OCI-LY3 (cell line): ENCODE data around the gene CHRNB4.

Experiments
- H2AFZ ChIP-seq: fragments of 200-600, 300-600 bp; shearing (Covaris generic); 2 replicates; pipeline ENCODE4 v1.6.0; 2014; ENCODE audit warnings: antibody characterized with exemption, low read depth, low read length
- H3K27ac ChIP-seq: fragments of 200-600, 300-600 bp; sonication (generic); 2 replicates; pipeline ENCODE4 v1.5.1; 2014; ENCODE audit warnings: mild to moderate bottlenecking, low read length, moderate library complexity, mixed read lengths
- H3K27me3 ChIP-seq: fragments of 200-600, 300-600 bp; sonication (generic); 2 replicates; pipeline ENCODE4 v1.6.1; 2014; ENCODE audit warnings: low read depth, low read length, mixed read lengths
- H3K36me3 ChIP-seq: fragments of 200-600, 300-600 bp; sonication (generic); replicated peaks from 2 replicates; pipeline ENCODE3; 2014; ENCODE audit warnings: low read depth, low read length, mixed read lengths
- H3K4me1 ChIP-seq: fragments of 300-600, 200-600 bp; sonication (generic); 2 replicates; pipeline ENCODE4 v1.6.1; 2014; ENCODE audit warnings: low read length, mixed read lengths
- H3K4me2 ChIP-seq: fragments of 200-600, 300-600 bp; sonication (generic); 2 replicates; pipeline ENCODE4 v1.6.1; 2014; ENCODE audit warnings: low read length, mixed read lengths
- H3K4me3 ChIP-seq: fragments of 300-600, 200-600 bp; sonication (generic); 2 replicates; pipeline ENCODE4 v1.5.1; 2014; ENCODE audit warnings: antibody characterized with exemption, mild to moderate bottlenecking, low read length, moderate library complexity
- H3K79me2 ChIP-seq: fragments of 300-600, 200-600 bp; shearing (Covaris generic); 2 replicates; pipeline ENCODE4 v1.6.1; 2014; ENCODE audit warnings: mild to moderate bottlenecking, low read length, mixed read lengths
- H3K9ac ChIP-seq: fragments of 300-600, 200-600 bp; shearing (Covaris generic); 2 replicates; pipeline ENCODE4 v1.6.0; 2014; ENCODE audit warnings: mild to moderate bottlenecking, low read length, moderate library complexity
- H3K9me3 ChIP-seq: fragments of 200-600, 300-600 bp; shearing (Covaris generic); 2 replicates; pipeline ENCODE4 v1.6.1; 2014; ENCODE audit warnings: low read length, mixed read lengths; ENCODE audit not compliant: insufficient read depth
- H4K20me1 ChIP-seq: fragments of 200-600, 300-600 bp; sonication (generic); 2 replicates; pipeline ENCODE4 v1.6.1; 2016; ENCODE audit warnings: low read length, mixed read lengths; ENCODE audit not compliant: insufficient read depth
- EZH2phosphoT487 ChIP-seq: fragments of 200-600 bp; shearing (Covaris generic); IDR thresholded peaks from 2 replicates; pipeline ENCODE4 v1.6.1; 2018; ENCODE audit warnings: antibody characterized with exemption, mixed run types, low read depth
- TF ChIP-seq, protein P1 (sequence below): fragments of 200-600, 300-600 bp; sonication (generic); IDR thresholded peaks from 2 replicates; pipeline ENCODE4 v1.5.1; 2014; ENCODE audit warnings: antibody characterized with exemption, low read length, low read depth

The CHRNB4 gene

DNA sequence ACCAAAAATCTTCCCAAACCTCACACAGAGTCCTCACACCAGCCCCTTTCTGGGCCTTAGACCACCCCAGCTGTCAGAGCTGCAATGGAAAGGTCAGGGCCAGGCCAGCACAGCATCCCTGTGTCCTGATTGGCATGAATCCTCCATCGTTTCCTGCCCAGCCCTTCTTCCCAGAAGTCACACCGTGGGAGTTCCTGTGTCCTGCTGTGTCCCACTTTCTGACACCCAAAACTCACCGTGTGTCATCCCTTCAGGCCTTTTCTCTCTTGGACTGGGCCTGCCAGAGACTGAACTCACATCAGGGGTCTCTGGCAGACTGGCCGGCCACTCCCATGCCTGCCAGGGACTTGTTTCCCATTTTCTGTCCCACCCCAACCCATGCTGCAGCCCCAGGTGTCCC is 32.5 kb upstream of the CHRNB4 start:
- no peak overlapping the region for H3K9ac ChIP-seq
- H3K27ac ChIP-seq = no peak overlapping the region
- H2AFZ ChIP-seq = no peak overlapping the region
- no peaks in the 10 kb centered on the region for H3K9me3 ChIP-seq
- no peaks in the 10 kb centered on the region for H3K79me2 ChIP-seq
- H3K27me3 ChIP-seq = no peaks in the 10 kb centered on the region
- no peaks in the 10 kb centered on the region for H4K20me1 ChIP-seq
- H3K36me3 ChIP-seq = no peaks in the 10 kb centered on the region
- TF ChIP-seq EZH2phosphoT487 = no peak
- TF ChIP-seq, protein P1, sequence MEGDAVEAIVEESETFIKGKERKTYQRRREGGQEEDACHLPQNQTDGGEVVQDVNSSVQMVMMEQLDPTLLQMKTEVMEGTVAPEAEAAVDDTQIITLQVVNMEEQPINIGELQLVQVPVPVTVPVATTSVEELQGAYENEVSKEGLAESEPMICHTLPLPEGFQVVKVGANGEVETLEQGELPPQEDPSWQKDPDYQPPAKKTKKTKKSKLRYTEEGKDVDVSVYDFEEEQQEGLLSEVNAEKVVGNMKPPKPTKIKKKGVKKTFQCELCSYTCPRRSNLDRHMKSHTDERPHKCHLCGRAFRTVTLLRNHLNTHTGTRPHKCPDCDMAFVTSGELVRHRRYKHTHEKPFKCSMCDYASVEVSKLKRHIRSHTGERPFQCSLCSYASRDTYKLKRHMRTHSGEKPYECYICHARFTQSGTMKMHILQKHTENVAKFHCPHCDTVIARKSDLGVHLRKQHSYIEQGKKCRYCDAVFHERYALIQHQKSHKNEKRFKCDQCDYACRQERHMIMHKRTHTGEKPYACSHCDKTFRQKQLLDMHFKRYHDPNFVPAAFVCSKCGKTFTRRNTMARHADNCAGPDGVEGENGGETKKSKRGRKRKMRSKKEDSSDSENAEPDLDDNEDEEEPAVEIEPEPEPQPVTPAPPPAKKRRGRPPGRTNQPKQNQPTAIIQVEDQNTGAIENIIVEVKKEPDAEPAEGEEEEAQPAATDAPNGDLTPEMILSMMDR = no peak
- no peak overlapping the region for H3K4me2 ChIP-seq
- H3K4me1 ChIP-seq = no peaks in the 10 kb centered on the region
- no peak overlapping the region for H3K4me3 ChIP-seq

DNA sequence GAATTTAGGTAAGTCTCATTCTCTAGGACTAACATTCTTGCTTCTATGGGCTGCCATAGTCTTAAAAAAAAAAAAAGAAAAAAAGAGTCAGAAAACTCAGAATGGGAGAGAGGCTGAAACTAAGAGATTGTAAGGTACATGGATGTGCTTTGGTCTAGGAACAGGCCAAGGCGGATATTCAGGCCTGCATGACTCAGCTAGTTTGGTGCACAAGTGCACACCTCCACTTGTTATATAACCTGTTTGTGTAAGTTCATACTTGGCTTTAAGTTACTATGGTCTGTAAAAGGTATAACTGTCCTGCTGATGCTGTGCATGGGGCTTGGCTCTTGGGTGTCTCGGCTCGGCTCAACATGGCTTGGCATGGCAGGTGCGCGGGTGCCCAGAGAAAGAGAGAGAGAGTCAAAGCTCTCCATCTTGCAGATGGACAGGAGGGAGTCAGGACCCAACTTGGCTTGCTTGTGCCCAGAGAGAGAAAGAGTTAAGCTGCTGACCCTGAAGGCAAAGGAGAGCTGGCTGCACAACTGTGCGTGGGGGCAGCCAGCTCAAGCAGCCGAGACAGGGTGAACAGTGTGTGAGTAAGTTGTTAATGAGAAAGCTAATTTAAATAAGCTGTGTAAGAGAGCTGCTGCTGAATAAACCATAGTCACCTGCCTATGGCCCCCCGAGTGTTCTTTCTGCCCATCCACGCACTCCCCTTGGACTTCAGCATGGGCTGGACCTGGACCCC is 31.4 kb upstream of the CHRNB4 start:
- TF ChIP-seq, protein P1 = no peak
- TF ChIP-seq EZH2phosphoT487 = no peak
- Histone ChIP-seq H3K27me3 (no peaks in the 10 kb centered on the region), H4K20me1 (no peaks in the 10 kb centered on the region), H3K27ac (no peak overlapping the region), H2AFZ (no peak overlapping the region), H3K4me3 (no peak overlapping the region), H3K36me3 (no peaks in the 10 kb centered on the region), H3K9me3 (no peaks in the 10 kb centered on the region), H3K9ac (no peak overlapping the region), H3K4me1 (no peaks in the 10 kb centered on the region), H3K79me2 (no peaks in the 10 kb centered on the region), H3K4me2 (no peak overlapping the region)

DNA sequence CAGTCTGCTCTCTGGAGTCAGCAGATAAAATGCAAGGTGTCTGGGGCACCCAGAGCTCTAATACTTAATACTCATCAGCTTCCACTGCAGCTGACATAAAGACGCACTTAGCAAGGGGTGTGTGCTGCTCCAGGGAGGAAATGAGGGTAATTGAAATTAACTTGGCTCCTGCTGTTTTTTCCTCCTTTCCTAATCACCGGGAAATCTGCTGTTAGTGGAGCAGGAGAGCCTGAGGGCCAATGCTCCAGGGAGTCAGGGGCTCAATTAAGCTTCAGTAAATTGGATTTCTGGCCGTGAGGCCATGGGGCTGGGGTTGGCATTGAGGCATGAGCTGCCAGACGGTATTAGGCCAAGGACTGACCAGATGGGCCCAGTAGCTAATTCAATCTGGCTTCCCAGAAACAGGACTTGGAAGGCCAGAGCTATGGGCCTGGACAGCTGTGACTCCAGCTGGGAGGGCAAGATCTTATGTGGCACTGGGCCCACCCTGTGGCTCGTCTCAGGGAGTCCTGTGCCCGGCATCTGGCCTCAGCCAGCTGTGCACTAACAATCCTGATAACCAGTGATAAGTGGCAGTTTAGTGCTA is 30.7 kb upstream of the CHRNB4 start:
- TF ChIP-seq, protein P1 = no peak
- TF ChIP-seq EZH2phosphoT487 = no peak
- no peak overlapping the region for H2AFZ ChIP-seq
- H3K9ac ChIP-seq = no peak overlapping the region
- no peaks in the 10 kb centered on the region for H3K27me3 ChIP-seq
- peaks cover 1% of the 10 kb centered on the region for H3K4me1 ChIP-seq
- H3K4me2 ChIP-seq = no peak overlapping the region
- H3K36me3 ChIP-seq = no peaks in the 10 kb centered on the region
- H3K9me3 ChIP-seq = no peaks in the 10 kb centered on the region
- no peaks in the 10 kb centered on the region for H3K79me2 ChIP-seq
- no peak overlapping the region for H3K27ac ChIP-seq
- no peaks in the 10 kb centered on the region for H4K20me1 ChIP-seq
- H3K4me3 ChIP-seq = no peak overlapping the region

DNA sequence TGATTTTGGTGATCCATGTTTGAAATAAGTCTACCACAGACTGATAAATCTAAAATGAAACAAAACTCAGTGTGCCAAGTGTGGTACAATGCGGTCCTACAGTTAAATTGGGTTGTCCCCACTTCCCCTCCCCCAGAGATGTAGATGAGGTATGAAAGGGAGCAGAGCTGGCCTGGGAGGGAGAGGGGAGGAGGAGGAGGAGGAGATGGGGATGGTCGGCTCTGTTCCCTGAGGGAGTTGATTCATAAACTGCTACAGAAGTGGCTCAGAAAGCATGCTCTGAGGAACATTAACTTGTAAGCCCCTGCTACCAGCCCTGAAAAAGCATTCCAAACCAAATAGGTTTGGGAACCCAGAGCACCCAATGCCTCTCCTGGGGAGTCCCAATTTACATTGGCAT is 28.0 kb upstream of the CHRNB4 start:
- Histone ChIP-seq H3K27me3 (no peaks in the 10 kb centered on the region), H3K27ac (no peak overlapping the region), H3K9me3 (no peaks in the 10 kb centered on the region), H3K4me2 (no peak overlapping the region), H3K9ac (no peak overlapping the region), H3K4me1 (peaks cover 14% of the 10 kb centered on the region), H4K20me1 (no peaks in the 10 kb centered on the region), H3K79me2 (no peaks in the 10 kb centered on the region), H3K36me3 (no peaks in the 10 kb centered on the region), H2AFZ (no peak overlapping the region), H3K4me3 (no peak overlapping the region)
- TF ChIP-seq EZH2phosphoT487 = no peak
- TF ChIP-seq, protein P1 = no peak
